Measurements from ENCODE around the gene SGCE. TPM values are rescaled to one million over a fixed set of nuclear protein-coding genes. Genes with fewer than 3 reads are reported as not detected.

The SGCE gene
- total RNA-seq = 30.3 and 87.5 TPM in 2 replicates

DNA sequence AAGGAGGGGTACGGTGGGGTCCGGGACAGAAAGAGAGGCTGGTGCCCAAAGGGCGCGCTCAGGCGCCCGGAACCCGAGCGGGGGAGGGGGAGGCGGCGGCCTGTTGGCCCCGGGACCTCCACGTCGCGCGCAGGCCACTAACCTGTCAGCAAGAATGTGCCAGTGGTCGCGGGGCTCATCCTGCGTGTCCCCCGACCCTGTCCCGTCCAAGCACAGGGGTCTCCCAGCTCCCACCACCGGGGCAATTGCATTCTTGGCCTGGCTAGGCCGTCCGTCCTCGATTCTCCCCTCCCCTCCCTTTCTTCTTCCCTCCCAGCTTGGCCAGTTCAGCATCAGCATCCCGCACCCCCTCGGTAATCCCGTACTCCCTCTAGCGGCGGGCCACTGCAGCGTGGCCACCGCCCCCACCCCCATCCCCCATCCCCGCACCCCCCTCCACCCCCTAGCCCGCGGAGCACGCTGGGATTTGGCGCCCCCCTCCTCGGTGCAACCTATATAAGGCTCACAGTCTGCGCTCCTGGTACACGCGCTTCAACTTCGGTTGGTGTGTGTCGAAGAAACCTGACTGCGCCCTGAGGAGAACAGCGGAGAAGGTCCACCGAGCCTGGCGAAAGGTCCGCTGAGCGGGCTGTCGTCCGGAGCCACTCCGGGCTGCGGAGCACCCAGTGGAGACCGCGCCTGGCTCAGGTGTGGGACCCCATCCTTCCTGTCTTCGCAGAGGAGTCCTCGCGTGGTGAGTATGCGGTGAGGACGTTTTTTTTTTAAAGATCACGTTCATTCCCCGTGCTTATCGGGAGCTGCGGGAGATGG lies at the start of gene SGCE:
Gene SGCE (minus strand): TSS at position 286 of the 810 bp plus-strand sequence. CDS start 35 bp downstream, at position 251.

Other genes starting within 250 kb of the SGCE start
- 11.2 and 22.6 TPM in 2 replicates for gene CASD1, start 146.3 kb downstream of the SGCE start, total RNA-seq

Measured in bladder microvascular endothelial cell (primary cell).